H1 (cell line): ENCODE results near the gene CHAD. TPM values are rescaled to one million over a fixed set of nuclear protein-coding genes. Genes with fewer than 3 reads are reported as not detected.

Experiments used
- CTCF ChIA-PET: fragments of 300-600 bp; sonication (Branson Sonifier 250); formaldehyde crosslinking; loops from one replicate; lab custom pipeline; 2021; ENCODE audit not compliant: partially characterized antibody; lab: Charles Lee
- POLR2A ChIA-PET: fragments of 300-600 bp; sonication (Branson Sonifier 250); formaldehyde crosslinking; loops from one replicate; lab custom pipeline; 2021; ENCODE audit warnings: inconsistent platforms; ENCODE audit not compliant: partially characterized antibody; lab: Charles Lee
- DNase-seq, 2 experiments: peaks; one replicate each; pipeline versions ENCODE4 v3.0.0 to v3.0.0-alpha.2; 2010 to 2022; ENCODE audit warnings: low spot score in 2 of 2, low read depth in 1 of 2, mixed read lengths in 1 of 2
- FAIRE-seq: peaks from 2 replicates; lab custom pipeline; 2011; peaks lifted over from hg19 to GRCh38; lab: Jason Lieb, UNC
- H2AFZ ChIP-seq: 2 replicates; pipeline ENCODE4 v1.8.1; 2012; ENCODE audit warnings: low read length, inconsistent platforms
- H2AK5ac ChIP-seq: 2 replicates; pipeline ENCODE4 v1.6.1; 2013; ENCODE audit warnings: low read depth, low read length
- H2BK120ac ChIP-seq: replicated peaks from 2 replicates; pipeline ENCODE3; 2013; ENCODE audit warnings: low read depth, low read length, inconsistent platforms
- H2BK12ac ChIP-seq: 2 replicates; pipeline ENCODE4 v1.6.1; 2013; ENCODE audit warnings: low read depth, low read length
- H2BK15ac ChIP-seq: 2 replicates; pipeline ENCODE4 v1.6.1; 2013; ENCODE audit warnings: low read length
- H2BK20ac ChIP-seq: 2 replicates; pipeline ENCODE4 v1.6.1; 2013; ENCODE audit warnings: low read length
- H2BK5ac ChIP-seq: 2 replicates; pipeline ENCODE4 v1.6.1; 2013; ENCODE audit warnings: low read depth, low read length
- H3K14ac ChIP-seq: 2 replicates; pipeline ENCODE4 v1.6.1; 2013; ENCODE audit warnings: inconsistent platforms; ENCODE audit not compliant: insufficient read length
- H3K18ac ChIP-seq: 2 replicates; pipeline ENCODE4 v1.6.1; 2013; ENCODE audit warnings: low read length; ENCODE audit errors: extremely low read depth
- H3K23ac ChIP-seq: 2 replicates; pipeline ENCODE4 v1.6.1; 2013; ENCODE audit warnings: inconsistent platforms; ENCODE audit not compliant: insufficient read length
- H3K23me2 ChIP-seq: 2 replicates; pipeline ENCODE4 v1.6.1; 2013; ENCODE audit warnings: low read depth, low read length
- H3K27ac ChIP-seq: 2 replicates; pipeline ENCODE4 v1.6.1; 2011; ENCODE audit warnings: low read depth, low read length, inconsistent platforms
- H3K27me3 ChIP-seq, 4 experiments: replicated peaks in 1 of 4; 1 replicate in 1 of 4; 2 replicates in 3 of 4; pipeline versions ENCODE4 v1.6.1 to v1.8.1; 2011 to 2013; ENCODE audit warnings: low read length in 3 of 4, mild to moderate bottlenecking in 3 of 4, inconsistent platforms in 2 of 4, mixed read lengths in 2 of 4, moderate library complexity in 1 of 4; ENCODE audit not compliant: control insufficient read depth in 3 of 4, insufficient read depth in 3 of 4; ENCODE audit errors: extremely low read depth in 1 of 4
- H3K36me3 ChIP-seq, 4 experiments: 2 replicates each; pipeline versions ENCODE4 v1.6.1 to v1.8.1; 2011 to 2013; ENCODE audit warnings: mild to moderate bottlenecking in 4 of 4, low read length in 3 of 4, moderate library complexity in 2 of 4, control low read depth in 1 of 4, inconsistent platforms in 1 of 4; ENCODE audit not compliant: insufficient read depth in 4 of 4, control insufficient read depth in 2 of 4
- H3K4ac ChIP-seq: replicated peaks from 2 replicates; pipeline ENCODE3; 2013; ENCODE audit warnings: low read length, low read depth, mixed read lengths, inconsistent platforms; ENCODE audit not compliant: insufficient read length
- H3K4me1 ChIP-seq, 4 experiments: replicated peaks in 1 of 4; 1 replicate in 1 of 4; 2 replicates in 3 of 4; pipeline versions ENCODE4 v1.6.1 to v1.8.1; 2011 to 2013; ENCODE audit warnings: low read length in 3 of 4, inconsistent platforms in 2 of 4, mixed read lengths in 1 of 4; ENCODE audit not compliant: insufficient read depth in 4 of 4, control insufficient read depth in 3 of 4
- H3K4me2 ChIP-seq, 2 experiments: 2 replicates each; pipeline versions ENCODE4 v1.6.1 to v1.8.1; 2011 to 2013; ENCODE audit warnings: low read depth in 2 of 2, low read length in 2 of 2, control low read depth in 1 of 2, inconsistent platforms in 1 of 2, mild to moderate bottlenecking in 1 of 2; ENCODE audit not compliant: insufficient read depth in 1 of 2
- H3K4me3 ChIP-seq, 4 experiments: fragments of 200-600, 300-600 bp in 1 of 4; sonication (generic), shearing (Covaris generic), sonication (Bioruptor Twin) in 1 of 4; 2 replicates each; pipeline versions ENCODE4 v1.5.1 to v1.8.1; 2011 to 2016; ENCODE audit warnings: low read length in 4 of 4, low read depth in 3 of 4, control low read depth in 2 of 4, inconsistent platforms in 2 of 4, mild to moderate bottlenecking in 2 of 4, mixed read lengths in 1 of 4, moderate library complexity in 1 of 4; ENCODE audit not compliant: insufficient read depth in 2 of 4; ENCODE audit errors: extremely low read depth in 1 of 4
- H3K56ac ChIP-seq: replicated peaks from 2 replicates; pipeline ENCODE3; 2013; ENCODE audit warnings: low read depth, mild to moderate bottlenecking, mixed read lengths, low read length, inconsistent platforms; ENCODE audit not compliant: insufficient read length
- H3K79me1 ChIP-seq: 2 replicates; pipeline ENCODE4 v1.6.1; 2013; ENCODE audit warnings: low read depth, low read length, control low read depth
- H3K79me2 ChIP-seq, 2 experiments: 2 replicates each; pipeline versions ENCODE4 v1.6.1 to v1.8.1; 2012 to 2013; ENCODE audit warnings: low read length in 2 of 2, mild to moderate bottlenecking in 2 of 2, inconsistent platforms in 1 of 2; ENCODE audit not compliant: insufficient read depth in 2 of 2, control insufficient read depth in 1 of 2
- H3K9ac ChIP-seq, 4 experiments: replicated peaks in 1 of 4; 1 replicate in 1 of 4; 2 replicates in 3 of 4; pipeline versions ENCODE4 v1.6.1 to v1.8.1; 2011 to 2013; ENCODE audit warnings: low read depth in 3 of 4, low read length in 3 of 4, control low read depth in 2 of 4, mild to moderate bottlenecking in 2 of 4, moderate library complexity in 2 of 4, inconsistent platforms in 1 of 4; ENCODE audit errors: extremely low read depth in 1 of 4
- H3K9me3 ChIP-seq, 2 experiments: 2 replicates each; pipeline versions ENCODE4 v1.6.1 to v1.8.1; 2012 to 2013; ENCODE audit warnings: mild to moderate bottlenecking in 2 of 2, moderate library complexity in 2 of 2, control low read depth in 1 of 2, inconsistent platforms in 1 of 2, low read depth in 1 of 2, low read length in 1 of 2, mixed read lengths in 1 of 2; ENCODE audit not compliant: insufficient read depth in 2 of 2
- H4K20me1 ChIP-seq, 2 experiments: replicated peaks in 1 of 2; 2 replicates each; pipeline versions ENCODE3 to v1.8.1; 2011 to 2013; ENCODE audit warnings: inconsistent platforms in 2 of 2, low read length in 2 of 2, mild to moderate bottlenecking in 1 of 2; ENCODE audit not compliant: insufficient read depth in 2 of 2, control insufficient read depth in 1 of 2
- H4K5ac ChIP-seq: 2 replicates; pipeline ENCODE4 v1.6.1; 2013; ENCODE audit warnings: low read length, low read depth, mixed read lengths, inconsistent platforms; ENCODE audit not compliant: insufficient read length
- H4K8ac ChIP-seq: 2 replicates; pipeline ENCODE4 v1.8.0; 2013; ENCODE audit warnings: mild to moderate bottlenecking, moderate library complexity, low read length, inconsistent platforms; ENCODE audit not compliant: insufficient read depth; ENCODE audit errors: extremely low read depth
- H4K91ac ChIP-seq: replicated peaks from 2 replicates; pipeline ENCODE3; 2013; ENCODE audit warnings: low read length, mixed read lengths, inconsistent platforms; ENCODE audit not compliant: insufficient read length
- BACH1 ChIP-seq: IDR thresholded peaks from 2 replicates; pipeline ENCODE4 v1.6.1; 2012; ENCODE audit warnings: low read length, improper control_type of control experiment
- CBX8 ChIP-seq: fragments of 300-800, 300-1000 bp; sonication (generic); IDR thresholded peaks from 2 replicates; pipeline ENCODE4 v1.7.1; 2016; ENCODE audit warnings: low read depth, low read length, borderline replicate concordance
- CTBP2 ChIP-seq: IDR thresholded peaks from 2 replicates; pipeline ENCODE4 v1.7.0; 2011; ENCODE audit warnings: borderline replicate concordance, mild to moderate bottlenecking, moderate library complexity, mixed read lengths, low read length; ENCODE audit not compliant: insufficient read depth, insufficient read length
- JUND ChIP-seq: IDR thresholded peaks from 2 replicates; pipeline ENCODE4 v1.6.1; 2011; ENCODE audit warnings: mild to moderate bottlenecking, improper control_type of control experiment, low read length
- POU5F1 ChIP-seq: IDR thresholded peaks from 2 replicates; pipeline ENCODE4 v1.6.1; 2011; ENCODE audit warnings: low read depth, mild to moderate bottlenecking, low read length, moderate library complexity
- SIRT6 ChIP-seq: IDR thresholded peaks from one replicate; pipeline ENCODE4 v1.7.1; 2012; ENCODE audit warnings: low read length, inconsistent platforms
- SRF ChIP-seq: IDR thresholded peaks from 2 replicates; pipeline ENCODE4 v1.6.1; 2011; ENCODE audit warnings: mild to moderate bottlenecking, low read depth, low read length, moderate library complexity
- TAF1 ChIP-seq: IDR thresholded peaks from 2 replicates; pipeline ENCODE4 v1.6.1; 2011; ENCODE audit warnings: mild to moderate bottlenecking, low read depth, low read length
- WGBS, 2 experiments: shearing (Covaris generic) in 1 of 2; methylation state at CpG; one replicate each; pipeline versions ENCODE4 v1.1.6 to v1.1.7; 2013 to 2015; ENCODE audit warnings: low lambda C conversion rate in 2 of 2, mixed read lengths in 2 of 2, inconsistent platforms in 1 of 2, low coverage in 1 of 2, missing lambda C conversion rate in 1 of 2; ENCODE audit not compliant: insufficient replicate concordance in 2 of 2, insufficient coverage in 1 of 2, insufficient read length in 1 of 2; ENCODE audit errors: extremely low coverage in 1 of 2, missing lambda C conversion rate in 1 of 2; 5-methylcytosine and 5-hydroxymethylcytosine counted together
- polyA plus RNA-seq, 7 experiments: library from polyadenylated mRNA; depleted of rRNA in 3 of 7; stranded (reverse) in 5 of 7; unstranded in 2 of 7; fragments of >200 nt in 5 of 7; fragments of 200-250 nt in 2 of 7; gene quantifications; 1 replicate in 5 of 7; 2 replicates in 1 of 7; 4 replicates in 1 of 7; pipeline versions ENCODE4 v1.2.1 to v1.2.3, GENCODE V29; 2011 to 2013; ENCODE audit warnings: missing spikeins in 2 of 7, mixed read lengths in 2 of 7
- total RNA-seq: library from RNA; stranded (reverse); fragmentation: NEBNext Ultra II Directional; extraction: Animal tissue kit (Norgen Biotek cat#: 25700); gene quantifications from 2 replicates; pipeline ENCODE4 v1.2.1, GENCODE V29; 2021
- TF ChIP-seq, protein P1 (sequence below): IDR thresholded peaks from 2 replicates; pipeline ENCODE4 v1.6.1; 2012; ENCODE audit warnings: inconsistent platforms

Gene CHAD
- total and polyA plus RNA-seq, 2 of the 8 experiments (the other 6 are each of a cell fraction or from before 2014, with no cell fraction given) = 0.03 TPM; not detected in 1

DNA sequence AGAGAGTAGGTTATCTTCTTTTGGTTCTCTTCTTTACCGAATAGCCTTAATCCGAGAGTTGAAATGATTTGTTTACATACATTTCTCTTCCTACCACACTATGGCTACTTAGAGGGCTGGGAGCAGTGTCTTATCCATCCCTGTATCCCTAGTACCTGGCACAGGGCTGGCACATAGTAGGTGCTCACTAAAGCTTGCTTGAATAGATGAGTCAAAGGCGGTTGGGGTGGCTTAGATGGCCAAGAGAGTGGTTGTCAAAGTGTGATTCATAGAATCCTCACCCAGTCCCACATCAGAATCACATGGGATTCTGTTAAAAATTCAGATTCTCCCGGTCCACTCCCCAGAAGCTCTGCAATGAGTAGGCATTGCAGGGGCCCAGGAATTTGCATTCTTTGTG, 11.1 kb downstream of the CHAD start:
- no peaks in the 10 kb centered on the region for H3K79me1 ChIP-seq
- no peak overlapping the region for H3K18ac ChIP-seq
- H2BK15ac ChIP-seq = no peak overlapping the region
- no peak overlapping the region for H3K27ac ChIP-seq
- no peak overlapping the region for H2BK12ac ChIP-seq
- no peak overlapping the region for H3K4me2 ChIP-seq
- H3K23me2 ChIP-seq = no peaks in the 10 kb centered on the region
- H3K4me1 ChIP-seq = no peaks in the 10 kb centered on the region
- no peaks in the 10 kb centered on the region for H3K36me3 ChIP-seq
- ChIA-PET POLR2A (interaction anchor here (1.4 kb wide), 1 partner anchor 9 kb away, joined by 3 read pairs; no protein-coding TSS in a partner anchor), CTCF (interaction anchor here (0.9 to 1.8 kb wide), 4 partner anchors 10 to 61 kb away, joined by 3 to 5 read pairs (median 4); partner anchors contain the start of genes ACSF2, LRRC59 and RSAD1)
- no peak overlapping the region for H2BK5ac ChIP-seq
- no peak overlapping the region for H3K56ac ChIP-seq
- H4K5ac ChIP-seq = no peak overlapping the region
- H3K79me2 ChIP-seq = no peaks in the 10 kb centered on the region
- no peak overlapping the region for H3K23ac ChIP-seq
- H3K9ac ChIP-seq = no peak overlapping the region
- H2AK5ac ChIP-seq = no peak overlapping the region
- no peak overlapping the region for H4K8ac ChIP-seq
- FAIRE-seq (no peak), DNase-seq (no peak)
- WGBS, 2 experiments = 90% methylated on average over 4 of the region's 4 CpGs; no CpG with 5 or more reads in 1 of the 2 experiments
- H2BK120ac ChIP-seq = no peak overlapping the region
- TF ChIP-seq CBX8 (no peak), BACH1 (no peak), SIRT6 (no peak), JUND (no peak), TAF1 (no peak), CTBP2 (no peak), POU5F1 (no peak), SRF (no peak)
- TF ChIP-seq, protein P1, sequence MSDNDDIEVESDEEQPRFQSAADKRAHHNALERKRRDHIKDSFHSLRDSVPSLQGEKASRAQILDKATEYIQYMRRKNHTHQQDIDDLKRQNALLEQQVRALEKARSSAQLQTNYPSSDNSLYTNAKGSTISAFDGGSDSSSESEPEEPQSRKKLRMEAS = no peak
- no peak overlapping the region for H2BK20ac ChIP-seq
- no peak overlapping the region for H4K91ac ChIP-seq
- no peak overlapping the region for H3K4me3 ChIP-seq
- H4K20me1 ChIP-seq = peaks cover 0 to 3% of the 10 kb centered on the region in 2 experiments
- H3K27me3 ChIP-seq = no peaks in the 10 kb centered on the region
- H3K9me3 ChIP-seq = no peaks in the 10 kb centered on the region
- no peak overlapping the region for H3K4ac ChIP-seq
- no peak overlapping the region for H3K14ac ChIP-seq
- no peak overlapping the region for H2AFZ ChIP-seq
